Activated naive CD4-positive, alpha-beta T cell treated with anti-CD3 and anti-CD28 coated beads for 36 hours (primary cell): ENCODE measurements around the gene MAPKAPK2. TPM values are rescaled to one million over a fixed set of nuclear protein-coding genes. Genes with fewer than 3 reads are reported as not detected.

Experiments
- CTCF ChIA-PET: fragments of 350-600 bp; sonication (Branson Sonifier 250); formaldehyde crosslinking; loops from one replicate; lab custom pipeline; 2021; ENCODE audit warnings: antibody characterized with exemption; lab: Charles Lee
- DNase-seq: peaks from one replicate; pipeline ENCODE4 v3.0.0-alpha.2; 2020
- H3K27ac Mint-ChIP-seq: one replicate; pipeline ENCODE4 v1.8.0; 2021; ENCODE audit warnings: mild to moderate bottlenecking, mixed read lengths
- H3K27me3 Mint-ChIP-seq: one replicate; pipeline ENCODE4 v1.8.0; 2021; ENCODE audit warnings: low read depth, mixed read lengths
- H3K36me3 Mint-ChIP-seq: one replicate; pipeline ENCODE4 v1.8.0; 2021; ENCODE audit warnings: low read depth, mixed read lengths
- H3K4me1 Mint-ChIP-seq: one replicate; pipeline ENCODE4 v1.8.0; 2021; ENCODE audit warnings: low read depth, mixed read lengths
- H3K4me3 Mint-ChIP-seq: one replicate; pipeline ENCODE4 v1.8.0; 2021; ENCODE audit warnings: mild to moderate bottlenecking, moderate library complexity, mixed read lengths
- H3K9me3 Mint-ChIP-seq: one replicate; pipeline ENCODE4 v1.8.0; 2021; ENCODE audit warnings: mixed read lengths
- intact Hi-C: fragments of 100-400 bp; cut with micrococcal nuclease; formaldehyde crosslinking; loops from one replicate; pipeline ENCODE4 v1.15.1; 2023
- total RNA-seq, 2 experiments: library from RNA; stranded (reverse); gene quantifications; one replicate each; pipeline ENCODE4 v1.2.3, GENCODE V29; 2021

Gene MAPKAPK2
- total RNA-seq, 2 experiments from 2014 or later: 83.4 to 85.3 TPM

- Mint-ChIP-seq H3K27me3 (no peaks in the 10 kb centered on the region), H3K4me3 (no peak overlapping the region), H3K36me3 (no peaks in the 10 kb centered on the region), H3K9me3 (no peaks in the 10 kb centered on the region), H3K4me1 (peaks cover 87% of the 10 kb centered on the region), H3K27ac (peak overlapping the region; percentile 71)
- no peak for DNase-seq
- CTCF ChIA-PET: interaction anchor here (1.3 to 4.7 kb wide), 5 partner anchors 10 to 226 kb away, joined by 3 to 23 read pairs (median 4); no protein-coding TSS in a partner anchor
- intact Hi-C loops: no loop called here
Measured at GRCh38 chr1:206706806-206707366, 22.2 kb downstream of the MAPKAPK2 start.

- CTCF ChIA-PET: no interaction called here
- no peaks in the 10 kb centered on the region for H3K9me3 Mint-ChIP-seq
- H3K4me3 Mint-ChIP-seq: no peak overlapping the region
- H3K4me1 Mint-ChIP-seq: peaks cover 84% of the 10 kb centered on the region
- no peaks in the 10 kb centered on the region for H3K36me3 Mint-ChIP-seq
- intact Hi-C loops: loop anchor here (1.0 kb wide), 1 partner anchor 8 kb away; no protein-coding TSS in a partner anchor
- peak; percentile 37 for DNase-seq
- H3K27ac Mint-ChIP-seq: peak overlapping the region; percentile 10
- no peaks in the 10 kb centered on the region for H3K27me3 Mint-ChIP-seq
Measured at GRCh38 chr1:206708058-206708457, 23.4 kb downstream of the MAPKAPK2 start.

DNA sequence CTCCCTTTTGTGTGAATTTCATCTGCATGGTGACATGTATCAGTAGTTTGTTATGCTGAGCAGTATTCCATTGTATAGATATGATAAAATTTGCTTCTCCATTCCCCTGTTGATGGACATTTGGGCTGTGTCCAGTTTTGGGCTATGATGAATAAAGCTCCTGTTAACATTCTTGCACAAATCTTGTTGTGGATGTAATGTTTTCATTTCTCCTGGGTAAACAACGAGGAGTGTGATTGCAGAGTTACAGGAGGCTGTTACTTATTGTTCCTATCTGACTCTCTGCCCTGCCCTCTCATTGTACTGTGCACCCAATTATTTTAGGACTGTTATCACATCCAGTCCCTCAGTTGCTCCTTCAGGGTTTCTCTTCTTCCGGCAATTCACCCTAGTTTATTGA lies 24.2 kb downstream of the MAPKAPK2 start:
- CTCF ChIA-PET: interaction anchor here (0.8 to 1.9 kb wide), 3 partner anchors 17 to 164 kb away, joined by 4 to 11 read pairs (median 6); no protein-coding TSS in a partner anchor
- peaks cover 82% of the 10 kb centered on the region for H3K4me1 Mint-ChIP-seq
- no peak overlapping the region for H3K4me3 Mint-ChIP-seq
- no peak for DNase-seq
- no peaks in the 10 kb centered on the region for H3K9me3 Mint-ChIP-seq
- intact Hi-C loops: loop anchor here (1.0 kb wide), 1 partner anchor 7 kb away; no protein-coding TSS in a partner anchor
- H3K27ac Mint-ChIP-seq: no peak overlapping the region
- no peaks in the 10 kb centered on the region for H3K36me3 Mint-ChIP-seq
- H3K27me3 Mint-ChIP-seq: no peaks in the 10 kb centered on the region

GRCh38 chr1:206709322-206709721 lies 24.6 kb downstream of the MAPKAPK2 start:
- no peak overlapping the region for H3K4me3 Mint-ChIP-seq
- H3K9me3 Mint-ChIP-seq: no peaks in the 10 kb centered on the region
- CTCF ChIA-PET: interaction anchor here (0.8 to 1.9 kb wide), 3 partner anchors 16 to 165 kb away, joined by 4 to 11 read pairs (median 6); no protein-coding TSS in a partner anchor
- intact Hi-C loops: no loop called here
- H3K36me3 Mint-ChIP-seq: no peaks in the 10 kb centered on the region
- H3K27ac Mint-ChIP-seq: no peak overlapping the region
- no peak for DNase-seq
- no peaks in the 10 kb centered on the region for H3K27me3 Mint-ChIP-seq
- peaks cover 82% of the 10 kb centered on the region for H3K4me1 Mint-ChIP-seq

GRCh38 chr1:206709772-206710459 lies 25.2 kb downstream of the MAPKAPK2 start:
- H3K27ac Mint-ChIP-seq: no peak overlapping the region
- no peak for DNase-seq
- H3K9me3 Mint-ChIP-seq: no peaks in the 10 kb centered on the region
- no peaks in the 10 kb centered on the region for H3K27me3 Mint-ChIP-seq
- intact Hi-C loops: no loop called here
- H3K4me3 Mint-ChIP-seq: no peak overlapping the region
- CTCF ChIA-PET: interaction anchor here (0.8 to 1.9 kb wide), 3 partner anchors 16 to 165 kb away, joined by 4 to 11 read pairs (median 6); no protein-coding TSS in a partner anchor
- no peaks in the 10 kb centered on the region for H3K36me3 Mint-ChIP-seq
- peaks cover 82% of the 10 kb centered on the region for H3K4me1 Mint-ChIP-seq

GRCh38 chr1:206710460-206710823 lies 25.7 kb downstream of the MAPKAPK2 start:
- no peak overlapping the region for H3K4me3 Mint-ChIP-seq
- no peaks in the 10 kb centered on the region for H3K36me3 Mint-ChIP-seq
- peaks cover 82% of the 10 kb centered on the region for H3K4me1 Mint-ChIP-seq
- H3K27me3 Mint-ChIP-seq: no peaks in the 10 kb centered on the region
- intact Hi-C loops: no loop called here
- no peaks in the 10 kb centered on the region for H3K9me3 Mint-ChIP-seq
- DNase-seq: no peak
- no peak overlapping the region for H3K27ac Mint-ChIP-seq
- CTCF ChIA-PET: interaction anchor here (1.2 to 1.9 kb wide), 2 partner anchors 15 to 98 kb away, joined by 6 to 11 read pairs; no protein-coding TSS in a partner anchor

DNA sequence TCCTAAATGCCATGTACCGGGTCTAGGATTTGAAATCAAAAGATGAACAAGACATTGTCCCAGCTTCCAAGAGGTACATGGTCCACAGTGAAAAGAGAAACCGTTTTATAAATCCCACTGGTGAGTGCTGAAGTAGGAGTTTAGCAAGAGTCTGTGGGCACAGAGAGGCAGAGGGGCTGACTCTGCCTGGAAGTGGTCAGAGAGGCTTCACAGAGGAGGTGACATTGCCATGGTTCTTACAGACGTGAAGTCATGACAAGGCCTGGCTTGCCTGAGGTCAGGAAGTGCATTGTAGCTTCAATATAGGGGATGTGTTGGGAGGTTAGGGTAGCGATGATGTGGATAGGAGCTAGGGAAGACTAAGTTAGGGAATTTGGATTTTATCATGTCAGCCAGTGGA lies 28.4 kb downstream of the MAPKAPK2 start:
- CTCF ChIA-PET: interaction anchor here (0.6 to 5.9 kb wide), 6 partner anchors 13 to 330 kb away, joined by 3 to 44 read pairs (median 4); no protein-coding TSS in a partner anchor
- no peaks in the 10 kb centered on the region for H3K27me3 Mint-ChIP-seq
- no peak overlapping the region for H3K4me3 Mint-ChIP-seq
- intact Hi-C loops: no loop called here
- H3K4me1 Mint-ChIP-seq: peaks cover 79% of the 10 kb centered on the region
- no peaks in the 10 kb centered on the region for H3K9me3 Mint-ChIP-seq
- no peak for DNase-seq
- H3K36me3 Mint-ChIP-seq: no peaks in the 10 kb centered on the region
- no peak overlapping the region for H3K27ac Mint-ChIP-seq

- Mint-ChIP-seq H3K9me3 (no peaks in the 10 kb centered on the region), H3K27ac (no peak overlapping the region), H3K4me3 (no peak overlapping the region), H3K4me1 (peaks cover 77% of the 10 kb centered on the region), H3K27me3 (no peaks in the 10 kb centered on the region), H3K36me3 (no peaks in the 10 kb centered on the region)
- intact Hi-C loops: no loop called here
- CTCF ChIA-PET: interaction anchor here (0.5 to 5.9 kb wide), 5 partner anchors 9 to 79 kb away, joined by 3 to 44 read pairs (median 6); no protein-coding TSS in a partner anchor
- DNase-seq: no peak
Measured at GRCh38 chr1:206713910-206714312, 29.2 kb downstream of the MAPKAPK2 start.

DNA sequence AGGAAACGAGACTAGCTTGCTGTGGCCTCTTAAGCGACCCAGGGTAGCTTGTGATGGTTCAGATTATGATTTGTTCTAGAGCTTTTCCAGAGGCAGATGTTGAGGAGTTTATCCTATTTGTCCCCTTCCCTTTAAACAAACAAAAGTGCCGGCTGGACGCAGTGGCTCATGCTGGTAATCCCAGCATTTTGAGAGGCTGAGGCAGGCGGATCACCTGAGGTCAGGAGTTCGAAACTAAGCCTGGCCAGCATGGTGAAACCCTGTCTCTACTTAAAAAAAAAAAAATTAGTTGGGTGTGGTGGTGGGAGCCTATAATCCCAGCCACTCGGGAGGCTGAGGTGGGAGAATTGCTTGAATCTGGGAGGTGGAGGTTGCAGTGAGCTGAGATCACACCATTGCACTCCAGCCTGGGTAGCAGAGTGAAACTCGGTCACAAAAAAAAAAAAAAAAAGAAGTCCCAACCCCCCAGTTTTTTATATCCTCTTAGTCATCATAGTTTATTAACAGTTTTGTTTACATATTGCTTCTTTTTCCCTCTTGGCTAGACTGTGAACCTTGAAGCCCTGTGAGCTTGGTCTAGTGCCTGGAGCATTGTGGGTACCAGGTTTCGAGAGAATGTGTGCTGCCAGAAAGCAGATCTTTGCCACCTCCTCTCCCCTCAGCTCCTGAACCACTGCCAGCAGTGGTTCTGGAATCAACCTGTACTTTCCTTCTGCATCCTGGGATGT lies 29.8 kb downstream of the MAPKAPK2 start:
- no peak for DNase-seq
- H3K4me3 Mint-ChIP-seq: no peak overlapping the region
- intact Hi-C loops: no loop called here
- no peak overlapping the region for H3K27ac Mint-ChIP-seq
- no peaks in the 10 kb centered on the region for H3K27me3 Mint-ChIP-seq
- CTCF ChIA-PET: interaction anchor here (0.5 to 5.9 kb wide), 11 partner anchors 8 to 1161 kb away, joined by 3 to 44 read pairs (median 5); partner anchors contain the start of gene IL20
- H3K36me3 Mint-ChIP-seq: no peaks in the 10 kb centered on the region
- H3K9me3 Mint-ChIP-seq: no peaks in the 10 kb centered on the region
- H3K4me1 Mint-ChIP-seq: peaks cover 76% of the 10 kb centered on the region

GRCh38 chr1:206715120-206715519 lies 30.4 kb downstream of the MAPKAPK2 start:
- intact Hi-C loops: no loop called here
- Mint-ChIP-seq H3K9me3 (no peaks in the 10 kb centered on the region), H3K27ac (no peak overlapping the region), H3K4me3 (no peak overlapping the region), H3K27me3 (no peaks in the 10 kb centered on the region), H3K36me3 (no peaks in the 10 kb centered on the region), H3K4me1 (peaks cover 74% of the 10 kb centered on the region)
- CTCF ChIA-PET: interaction anchor here (0.5 to 5.9 kb wide), 10 partner anchors 11 to 1160 kb away, joined by 3 to 44 read pairs (median 5); partner anchors contain the start of gene IL20
- DNase-seq: no peak

GRCh38 chr1:206715552-206716158 lies 30.9 kb downstream of the MAPKAPK2 start:
- intact Hi-C loops: loop anchor here (1.0 to 2.0 kb wide), 2 partner anchors 7 to 13 kb away; no protein-coding TSS in a partner anchor
- Mint-ChIP-seq H3K9me3 (no peaks in the 10 kb centered on the region), H3K27me3 (no peaks in the 10 kb centered on the region), H3K36me3 (no peaks in the 10 kb centered on the region), H3K4me3 (no peak overlapping the region), H3K27ac (no peak overlapping the region), H3K4me1 (peaks cover 68% of the 10 kb centered on the region)
- no peak for DNase-seq
- CTCF ChIA-PET: interaction anchor here (0.5 to 5.9 kb wide), 10 partner anchors 11 to 197 kb away, joined by 3 to 44 read pairs (median 3); partner anchors contain the start of gene IL20
